Stimulated activated CD4-positive, alpha-beta T cell treated with anti-CD3 and anti-CD28 coated beads, Interleukin-2, amount 100 ng/mL, for 48 hours (primary cell): ENCODE data around the gene SLC12A7.

ENCODE experiments used
- DNase-seq, 2 donors: peaks; one replicate each; pipeline ENCODE4 v3.0.0-alpha.2; 2020

SLC12A7 gene

GRCh38 chr5:1077026-1077425 is 34.8 kb downstream of the SLC12A7 start:
- DNase-seq = no peak

GRCh38 chr5:1076406-1076805 is 35.5 kb downstream of the SLC12A7 start:
- DNase-seq = no peak

GRCh38 chr5:1075931-1076330 is 35.9 kb downstream of the SLC12A7 start:
- DNase-seq = no peak

DNA sequence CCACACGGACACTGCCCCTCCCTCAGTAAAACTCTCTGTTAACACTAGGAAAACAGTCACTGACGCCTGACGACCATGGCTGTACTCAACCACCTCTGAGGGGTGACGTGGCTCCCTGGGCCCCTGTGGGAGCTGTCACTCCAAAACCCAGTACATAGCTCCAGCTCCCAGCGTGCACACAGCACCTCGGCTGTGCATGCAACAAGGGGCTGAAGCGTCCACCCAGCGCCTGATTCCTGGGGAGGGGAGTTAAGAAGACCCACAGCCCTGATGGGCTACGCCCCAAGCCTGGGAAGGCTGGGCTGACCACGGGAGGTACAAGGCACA is 36.3 kb downstream of the SLC12A7 start:
- DNase-seq = no peak

GRCh38 chr5:1074816-1075554 is 36.9 kb downstream of the SLC12A7 start:
- no peak for DNase-seq

DNA sequence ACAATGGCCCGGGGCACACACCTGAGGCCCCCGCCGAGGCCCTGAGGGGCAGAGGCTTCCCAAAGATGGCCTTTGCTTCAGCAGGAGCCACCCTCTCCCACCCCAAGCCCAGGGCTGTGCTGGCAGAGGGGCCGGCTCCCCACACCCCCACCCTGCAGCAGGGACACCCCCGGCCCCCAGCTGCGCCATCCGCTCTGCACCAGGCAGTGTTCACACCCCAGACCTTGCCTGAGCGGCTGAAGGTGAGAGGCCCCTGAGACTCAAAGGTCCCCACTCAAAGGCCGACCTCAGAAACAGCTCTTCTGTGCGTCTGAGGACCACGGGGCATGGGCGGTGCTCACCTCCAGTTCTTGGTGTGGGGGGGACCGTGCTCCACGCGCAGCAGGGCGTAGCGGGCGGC is 37.6 kb downstream of the SLC12A7 start:
- no peak for DNase-seq

GRCh38 chr5:1073239-1074102 is 38.4 kb downstream of the SLC12A7 start:
- DNase-seq = no peak

GRCh38 chr5:1069720-1070088 is 42.2 kb downstream of the SLC12A7 start:
- no peak for DNase-seq

DNA sequence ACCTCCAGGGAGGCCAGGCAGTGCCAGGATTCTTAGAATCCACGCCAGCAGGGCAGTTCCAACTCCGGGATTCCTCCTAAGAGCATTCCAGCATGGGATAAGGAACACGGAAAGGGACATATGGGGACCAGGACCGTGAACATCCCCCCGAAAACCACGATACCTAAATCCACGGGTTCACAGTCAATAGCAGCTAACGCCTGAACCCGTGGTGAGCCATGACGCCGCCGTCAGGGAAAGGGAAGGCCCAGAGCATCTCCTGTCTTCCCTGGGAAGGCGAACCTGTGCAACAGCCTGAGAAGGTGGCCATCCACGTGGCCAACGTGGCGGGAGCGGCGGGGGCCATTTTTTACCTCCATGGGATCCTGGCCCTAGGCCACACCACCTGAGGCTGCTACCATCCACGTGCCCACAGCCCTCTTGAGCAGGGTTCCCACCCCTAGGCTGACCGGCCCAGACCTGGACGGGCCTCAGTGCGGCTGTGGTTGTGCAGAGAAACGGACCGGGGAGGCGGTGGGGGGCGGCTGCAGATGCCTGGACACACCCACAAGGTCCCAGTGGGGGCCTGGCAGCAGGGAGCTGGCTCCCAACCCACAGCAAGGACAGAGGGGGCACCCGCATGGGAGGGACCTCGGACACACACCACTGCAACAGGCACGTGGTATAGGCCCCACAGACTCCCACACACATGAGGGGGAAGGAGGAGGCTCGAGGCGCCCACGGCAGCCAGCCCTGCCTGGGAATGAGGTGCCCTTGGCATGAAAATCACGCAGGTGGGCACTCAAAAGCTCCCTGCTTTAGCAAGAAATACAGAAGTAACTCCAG is 42.8 kb downstream of the SLC12A7 start:
- DNase-seq = no peak

GRCh38 chr5:1068204-1068894 is 43.5 kb downstream of the SLC12A7 start:
- no peak for DNase-seq

DNA sequence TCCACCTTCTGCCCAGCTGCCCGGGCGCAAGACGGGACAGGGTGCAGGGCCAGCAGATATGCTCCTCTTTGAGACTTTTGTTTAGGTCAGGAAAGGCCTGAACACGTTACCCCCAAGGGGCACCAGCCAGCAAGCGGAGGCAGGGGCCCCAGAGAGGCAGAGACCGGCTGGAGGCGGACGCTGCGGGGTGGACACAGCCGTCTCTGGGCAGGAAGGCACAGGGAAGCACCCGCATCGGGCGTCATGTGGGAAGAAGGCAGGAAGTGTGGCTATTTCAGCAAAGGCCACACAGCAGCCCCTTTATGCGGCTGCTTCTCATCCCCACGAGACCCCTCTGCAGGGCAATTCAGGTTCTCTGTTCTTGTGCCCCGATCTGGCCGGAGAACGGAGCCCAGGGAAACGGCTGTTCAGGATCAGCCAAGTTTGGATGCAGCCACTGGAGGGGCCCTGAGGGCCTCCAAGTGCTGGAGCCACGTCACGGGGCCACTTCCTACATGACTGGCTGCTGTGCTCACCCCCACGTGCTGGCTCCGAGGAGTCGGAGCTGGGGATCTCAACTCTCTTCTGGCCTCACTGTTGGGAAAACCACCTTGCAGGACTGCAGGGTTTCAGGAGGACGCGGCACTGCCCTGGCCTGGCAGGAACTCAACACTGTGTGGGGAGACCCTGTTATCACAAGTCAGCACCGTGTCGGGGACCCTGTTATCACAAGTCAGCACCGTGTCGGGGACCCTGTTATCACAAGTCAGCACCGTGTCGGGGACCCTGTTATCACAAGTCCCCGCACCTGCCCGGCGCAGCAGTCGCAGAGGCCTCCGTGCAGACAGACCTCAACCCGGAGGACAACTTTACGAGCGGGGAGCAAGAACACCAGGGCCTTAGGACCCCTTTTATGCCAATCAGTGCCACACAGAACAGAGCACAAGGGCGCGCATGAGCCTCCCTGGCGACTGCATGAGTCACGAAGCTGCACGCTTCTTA is 44.4 kb downstream of the SLC12A7 start:
- DNase-seq = no peak

DNA sequence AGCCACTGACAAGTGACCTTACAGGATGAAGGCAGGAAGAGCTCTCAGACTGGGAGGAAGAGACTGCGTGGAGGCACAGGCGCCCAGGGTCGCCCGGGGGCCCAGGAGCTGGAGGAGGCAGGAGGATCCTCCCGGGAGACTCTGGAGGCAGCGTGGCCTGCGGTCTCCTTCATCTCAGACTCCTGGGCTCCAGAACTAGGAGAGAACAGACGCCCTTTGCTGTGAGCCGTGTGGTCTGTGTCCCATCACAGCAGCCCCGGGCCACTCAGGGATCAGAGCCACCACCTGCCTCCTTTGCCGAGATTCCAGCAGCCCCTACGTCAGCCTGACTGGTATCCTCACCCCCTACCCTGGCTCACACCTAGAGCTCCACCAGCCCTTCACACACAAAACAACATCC is 45.2 kb downstream of the SLC12A7 start:
- no peak for DNase-seq

- DNase-seq = no peak
Measured at GRCh38 chr5:1065891-1066650, 45.8 kb downstream of the SLC12A7 start.

- no peak for DNase-seq
Measured at GRCh38 chr5:1065143-1065750, 46.6 kb downstream of the SLC12A7 start.

GRCh38 chr5:1064383-1065142 is 47.3 kb downstream of the SLC12A7 start:
- no peak for DNase-seq

- DNase-seq = no peak
Measured at GRCh38 chr5:1063661-1064382, 48.0 kb downstream of the SLC12A7 start.

- DNase-seq = no peak
Measured at GRCh38 chr5:1062761-1063568, 48.9 kb downstream of the SLC12A7 start.

DNA sequence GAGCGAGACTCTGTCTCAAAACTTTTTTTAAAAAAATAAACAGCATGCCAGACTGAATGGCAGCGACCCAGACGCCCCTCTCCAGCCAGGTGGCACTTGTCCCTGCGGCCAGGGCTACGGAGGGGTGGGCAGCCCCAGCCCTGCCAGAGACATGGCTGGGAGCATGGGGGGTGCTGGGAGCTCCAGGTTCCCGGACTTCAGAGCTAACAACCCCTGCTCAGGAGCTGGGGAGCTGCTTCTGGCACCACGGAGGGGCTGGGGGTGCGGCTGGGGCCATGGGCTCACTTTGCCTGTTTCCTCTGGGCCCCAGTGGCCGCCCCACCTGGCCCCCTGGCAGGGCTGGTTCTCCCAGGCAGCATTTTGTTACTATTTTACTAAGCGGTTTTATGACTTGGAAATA is 49.9 kb downstream of the SLC12A7 start:
- no peak for DNase-seq
